ENCODE data around the gene CCL28. TPM values are rescaled to one million over a fixed set of nuclear protein-coding genes. Genes with fewer than 3 reads are reported as not detected.

CCL28 gene
- total and polyA plus RNA-seq, 10 of the 15 experiments (the other 5 are each of a cell fraction or from before 2014, with no cell fraction given), result 1.5 to 7.5 (median 4.4) TPM

- TF ChIP-seq IKZF1 (conservative IDR thresholded peaks at IDR 0.05), result no peak; the same call in none of the 2 replicates
- no peak for TF ChIP-seq CEBPZ (IDR thresholded peaks at IDR 0.05; ENCODE audit: low read depth, low read length)
- no peak for TF ChIP-seq MTA2 (IDR thresholded peaks at IDR 0.05; ENCODE audit: low read depth)
- no peak for TF ChIP-seq SUZ12 (IDR thresholded peaks at IDR 0.05; ENCODE audit: unreplicated experiment)
- no peak for TF ChIP-seq HDAC2 (IDR thresholded peaks at IDR 0.05)
- 0 out of 2 replicates have a peak, but pooled peaks have one; percentile 17 for TF ChIP-seq PKNOX1 (IDR thresholded peaks at IDR 0.05)
- TF ChIP-seq TARDBP (IDR thresholded peaks at IDR 0.05; ENCODE audit: borderline replicate concordance), result no peak
- TF ChIP-seq SREBF1 (IDR thresholded peaks at IDR 0.05; ENCODE audit: low read length), result no peak
- TF ChIP-seq MYC (IDR thresholded peaks at IDR 0.05; ENCODE audit: insufficient read depth, insufficient read length, insufficient replicate concordance, low read length, severe bottlenecking), result no peak
- TF ChIP-seq ETV6 (conservative IDR thresholded peaks at IDR 0.05 in 1 of 2, IDR thresholded peaks at IDR 0.05 in 1 of 2; ENCODE audit: borderline replicate concordance in 1 of 2, low read depth in 1 of 2), result no peak
- TF ChIP-seq RUNX3 (IDR thresholded peaks at IDR 0.05; ENCODE audit: low read length), result no peak
- no peak for TF ChIP-seq HSF1 (IDR thresholded peaks at IDR 0.05; ENCODE audit: low read depth, low read length)
- 0 out of 2 replicates have a peak, but pooled peaks have one; percentile 26 for TF ChIP-seq MAX (IDR thresholded peaks at IDR 0.05; ENCODE audit: low read depth, low read length)
- peak in 1 of 2 experiments; percentile 2; a peak in 1 of 3 replicates for TF ChIP-seq EGR1 (IDR thresholded peaks at IDR 0.05; ENCODE audit: borderline replicate concordance in 1 of 2, low read depth in 2 of 2, low read length in 2 of 2)
- no peak for TF ChIP-seq FOS (IDR thresholded peaks at IDR 0.05; ENCODE audit: borderline replicate concordance, extremely low read depth, insufficient read length)
- no peak for TF ChIP-seq SIN3A (IDR thresholded peaks at IDR 0.05; ENCODE audit: low read depth, low read length)
- no peak for TF ChIP-seq CTCF (IDR thresholded peaks at IDR 0.05 in 2 of 3, conservative IDR thresholded peaks at IDR 0.05 in 1 of 3; ENCODE audit: control insufficient read depth in 2 of 3, extremely low read depth in 1 of 3, insufficient read depth in 1 of 3, low read depth in 3 of 3, low read length in 3 of 3)
- no peak for TF ChIP-seq SREBF2 (IDR thresholded peaks at IDR 0.05; ENCODE audit: low read length)
- no peak for TF ChIP-seq MXI1 (IDR thresholded peaks at IDR 0.05; ENCODE audit: low read depth, low read length)
- TF ChIP-seq PBX3 (IDR thresholded peaks at IDR 0.05; ENCODE audit: insufficient replicate concordance, low read depth, low read length), result no peak
These were observed 15.4 kb downstream of the CCL28 start (continued) for GRCh38 chr5:43396762-43397304.
